DOHH2 (cell line): Measurements from ENCODE around the gene PHLPP2.

Experiments used
- H3F3A ChIP-seq: fragments of 200-600 bp; sonication (generic), shearing (Covaris generic); 2 replicates; pipeline ENCODE4 v1.6.0; 2016; ENCODE audit warnings: antibody characterized with exemption, mild to moderate bottlenecking; ENCODE audit not compliant: control insufficient read depth, insufficient read depth
- H3K27ac ChIP-seq: fragments of 200-600 bp; sonication (generic); 2 replicates; pipeline ENCODE4 v1.5.1; 2014; ENCODE audit warnings: low read depth, mild to moderate bottlenecking, low read length, moderate library complexity
- H3K27me3 ChIP-seq: fragments of 200-600 bp; sonication (generic); 2 replicates; pipeline ENCODE4 v1.6.1; 2014; ENCODE audit warnings: mild to moderate bottlenecking, low read length, mixed read lengths; ENCODE audit not compliant: control insufficient read depth
- H3K36me3 ChIP-seq: fragments of 200-600 bp; sonication (generic); 2 replicates; pipeline ENCODE4 v1.6.1; 2014; ENCODE audit warnings: mild to moderate bottlenecking, low read length, moderate library complexity, mixed read lengths; ENCODE audit not compliant: control insufficient read depth
- H3K4me1 ChIP-seq: fragments of 200-600 bp; sonication (generic); 2 replicates; pipeline ENCODE4 v1.6.1; 2014; ENCODE audit warnings: mild to moderate bottlenecking, low read length, mixed read lengths; ENCODE audit not compliant: control insufficient read depth
- H3K4me2 ChIP-seq: fragments of 200-600 bp; sonication (generic); 2 replicates; pipeline ENCODE4 v1.6.0; 2014; ENCODE audit warnings: mild to moderate bottlenecking, low read length, moderate library complexity
- H3K4me3 ChIP-seq: fragments of 200-600 bp; sonication (generic); 2 replicates; pipeline ENCODE4 v1.5.1; 2014; ENCODE audit warnings: mild to moderate bottlenecking, low read length, mixed read lengths
- H3K79me2 ChIP-seq: fragments of 200-600 bp; sonication (generic); 2 replicates; pipeline ENCODE4 v1.6.1; 2014; ENCODE audit warnings: mild to moderate bottlenecking, low read length, mixed read lengths; ENCODE audit not compliant: control insufficient read depth
- H3K9me2 ChIP-seq: fragments of 200-600 bp; sonication (generic); replicated peaks from 2 replicates; pipeline ENCODE4 v1.6.1; 2014; ENCODE audit warnings: mild to moderate bottlenecking, low read length, mixed read lengths; ENCODE audit not compliant: control insufficient read depth
- H3K9me3 ChIP-seq: fragments of 200-600 bp; sonication (generic); 2 replicates; pipeline ENCODE4 v1.6.1; 2014; ENCODE audit warnings: antibody characterized with exemption, low read length, mixed read lengths; ENCODE audit not compliant: control insufficient read depth, insufficient read depth
- H4K20me1 ChIP-seq: fragments of 200-600 bp; sonication (generic); 2 replicates; pipeline ENCODE4 v1.6.0; 2014; ENCODE audit warnings: low read depth, mild to moderate bottlenecking, antibody characterized with exemption, low read length, moderate library complexity; ENCODE audit not compliant: control insufficient read depth, insufficient read depth
- EZH2phosphoT487 ChIP-seq: fragments of 200-600 bp; sonication (generic); IDR thresholded peaks from 2 replicates; pipeline ENCODE4 v1.6.1; 2017; ENCODE audit warnings: borderline replicate concordance, mild to moderate bottlenecking, antibody characterized with exemption, low read length, moderate library complexity, mixed read lengths
- TF ChIP-seq, protein P1 (sequence below): fragments of 200-600 bp; sonication (generic); IDR thresholded peaks from one replicate; pipeline ENCODE4 v1.5.1; 2014; ENCODE audit warnings: antibody characterized with exemption, mild to moderate bottlenecking, low read depth, low read length; ENCODE audit not compliant: poor library complexity, severe bottlenecking

Gene PHLPP2

DNA sequence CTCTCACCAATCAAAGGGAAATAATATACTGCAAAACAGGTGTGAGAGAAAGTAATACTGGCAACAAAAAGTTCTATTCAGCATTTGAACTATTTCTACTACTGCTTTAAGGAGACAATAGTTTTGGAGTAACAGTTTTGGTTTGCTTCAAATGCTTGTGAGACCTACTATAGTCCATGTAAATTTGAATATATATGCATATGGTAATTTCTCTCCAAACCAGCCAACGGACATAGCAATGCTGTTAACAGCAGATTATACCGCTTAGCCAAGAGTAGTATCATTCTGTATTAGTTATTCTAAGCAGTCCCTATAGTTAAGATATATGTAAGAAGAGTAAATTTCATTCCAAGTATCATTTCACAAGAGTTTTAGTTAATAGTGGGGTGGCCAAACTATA lies 18.5 kb downstream of the PHLPP2 start:
- Histone ChIP-seq H3F3A (no peaks in the 10 kb centered on the region), H3K4me3 (no peak overlapping the region), H4K20me1 (no peaks in the 10 kb centered on the region), H3K36me3 (no peaks in the 10 kb centered on the region), H3K27ac (no peak overlapping the region), H3K4me1 (peaks cover 23% of the 10 kb centered on the region), H3K4me2 (no peak overlapping the region), H3K79me2 (no peaks in the 10 kb centered on the region; the same call in 1 of the 2 replicates), H3K27me3 (no peaks in the 10 kb centered on the region), H3K9me2 (no peaks in the 10 kb centered on the region), H3K9me3 (no peaks in the 10 kb centered on the region)
- TF ChIP-seq EZH2phosphoT487: no peak
- TF ChIP-seq, protein P1, sequence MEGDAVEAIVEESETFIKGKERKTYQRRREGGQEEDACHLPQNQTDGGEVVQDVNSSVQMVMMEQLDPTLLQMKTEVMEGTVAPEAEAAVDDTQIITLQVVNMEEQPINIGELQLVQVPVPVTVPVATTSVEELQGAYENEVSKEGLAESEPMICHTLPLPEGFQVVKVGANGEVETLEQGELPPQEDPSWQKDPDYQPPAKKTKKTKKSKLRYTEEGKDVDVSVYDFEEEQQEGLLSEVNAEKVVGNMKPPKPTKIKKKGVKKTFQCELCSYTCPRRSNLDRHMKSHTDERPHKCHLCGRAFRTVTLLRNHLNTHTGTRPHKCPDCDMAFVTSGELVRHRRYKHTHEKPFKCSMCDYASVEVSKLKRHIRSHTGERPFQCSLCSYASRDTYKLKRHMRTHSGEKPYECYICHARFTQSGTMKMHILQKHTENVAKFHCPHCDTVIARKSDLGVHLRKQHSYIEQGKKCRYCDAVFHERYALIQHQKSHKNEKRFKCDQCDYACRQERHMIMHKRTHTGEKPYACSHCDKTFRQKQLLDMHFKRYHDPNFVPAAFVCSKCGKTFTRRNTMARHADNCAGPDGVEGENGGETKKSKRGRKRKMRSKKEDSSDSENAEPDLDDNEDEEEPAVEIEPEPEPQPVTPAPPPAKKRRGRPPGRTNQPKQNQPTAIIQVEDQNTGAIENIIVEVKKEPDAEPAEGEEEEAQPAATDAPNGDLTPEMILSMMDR: no peak

DNA sequence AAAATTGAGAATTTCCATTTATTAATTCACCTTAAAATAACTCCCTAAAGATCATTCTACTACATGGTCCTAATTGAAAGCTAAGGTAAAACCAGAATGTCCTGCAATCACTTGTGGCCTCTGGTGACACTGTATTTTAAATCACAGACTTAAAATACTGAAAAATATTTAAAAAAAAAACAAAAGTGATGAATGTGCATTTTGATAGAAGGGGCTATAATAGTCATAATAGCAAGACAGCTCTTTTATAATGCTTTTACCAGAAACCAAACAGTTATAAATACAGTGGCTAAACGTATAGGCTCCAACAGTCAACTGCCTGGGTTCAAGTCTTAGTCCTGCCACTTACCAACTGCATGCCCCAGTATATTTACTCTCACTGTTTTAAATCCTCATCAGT lies 21.2 kb downstream of the PHLPP2 start:
- Histone ChIP-seq H3F3A (no peaks in the 10 kb centered on the region), H3K27ac (no peak overlapping the region), H3K4me1 (peaks cover 19% of the 10 kb centered on the region), H3K36me3 (no peaks in the 10 kb centered on the region), H3K9me3 (no peaks in the 10 kb centered on the region), H3K4me2 (no peak overlapping the region), H3K9me2 (no peaks in the 10 kb centered on the region), H3K27me3 (no peaks in the 10 kb centered on the region), H4K20me1 (no peaks in the 10 kb centered on the region), H3K79me2 (no peaks in the 10 kb centered on the region; the same call in 1 of the 2 replicates), H3K4me3 (no peak overlapping the region)
- no peak for TF ChIP-seq EZH2phosphoT487
- TF ChIP-seq, protein P1: no peak

DNA sequence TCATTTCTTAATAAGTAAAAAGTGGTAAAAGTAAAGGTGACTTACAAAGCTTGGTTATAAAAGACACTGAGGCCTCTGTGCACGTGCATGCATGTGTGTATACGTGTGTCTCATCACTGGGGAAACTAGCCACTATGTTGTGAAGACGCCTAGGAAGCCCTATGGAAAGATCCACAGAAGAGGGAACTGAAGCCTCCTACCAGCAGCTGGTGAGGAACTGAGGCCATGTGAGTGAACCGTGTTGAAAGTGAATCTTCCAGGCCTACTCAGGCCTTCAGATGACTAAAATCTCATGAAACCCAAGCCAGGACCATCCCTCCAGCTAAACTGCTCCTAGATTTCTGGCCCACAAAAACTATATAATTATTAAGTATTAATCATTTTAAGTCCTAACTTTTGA lies 23.7 kb downstream of the PHLPP2 start:
- H3K4me2 ChIP-seq: no peak overlapping the region
- TF ChIP-seq, protein P1: no peak
- no peak for TF ChIP-seq EZH2phosphoT487
- H3K27ac ChIP-seq: no peak overlapping the region
- H4K20me1 ChIP-seq: no peaks in the 10 kb centered on the region
- H3K36me3 ChIP-seq: no peaks in the 10 kb centered on the region
- no peaks in the 10 kb centered on the region for H3K79me2 ChIP-seq
- no peaks in the 10 kb centered on the region for H3K9me2 ChIP-seq
- no peak overlapping the region for H3K4me3 ChIP-seq
- no peaks in the 10 kb centered on the region for H3K27me3 ChIP-seq
- no peaks in the 10 kb centered on the region for H3K9me3 ChIP-seq
- no peaks in the 10 kb centered on the region for H3F3A ChIP-seq
- peaks cover 6% of the 10 kb centered on the region for H3K4me1 ChIP-seq

DNA sequence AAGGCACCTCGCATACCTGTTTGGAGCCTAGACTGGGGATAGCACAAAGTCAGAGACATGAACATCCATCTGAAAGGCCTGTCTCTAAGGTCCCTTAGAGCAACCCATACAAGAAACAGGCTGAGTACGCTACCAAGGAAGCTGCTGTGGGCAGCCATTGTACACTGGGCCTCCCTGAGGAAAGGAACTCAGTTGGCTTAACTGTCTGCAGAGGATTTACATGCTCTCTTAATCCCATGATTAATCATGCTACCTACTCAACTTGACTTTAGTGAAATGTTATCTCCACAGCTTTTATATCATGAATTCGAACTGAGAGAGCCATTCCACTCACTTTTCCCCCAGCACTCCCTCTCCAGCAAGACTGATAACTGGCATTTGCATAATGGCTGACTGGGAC lies 26.0 kb downstream of the PHLPP2 start:
- no peaks in the 10 kb centered on the region for H3K4me1 ChIP-seq

More for the DNA sequence above, 26.0 kb downstream of the PHLPP2 start:
- no peaks in the 10 kb centered on the region for H3F3A ChIP-seq
- no peaks in the 10 kb centered on the region for H3K9me3 ChIP-seq
- H3K9me2 ChIP-seq: no peaks in the 10 kb centered on the region
- no peaks in the 10 kb centered on the region for H3K27me3 ChIP-seq
- no peaks in the 10 kb centered on the region for H4K20me1 ChIP-seq
- H3K36me3 ChIP-seq: no peaks in the 10 kb centered on the region
- no peaks in the 10 kb centered on the region for H3K79me2 ChIP-seq
- H3K4me2 ChIP-seq: no peak overlapping the region
- TF ChIP-seq EZH2phosphoT487: no peak
- TF ChIP-seq, protein P1: no peak
- no peak overlapping the region for H3K4me3 ChIP-seq
- H3K27ac ChIP-seq: no peak overlapping the region
